ENCODE measurements around the gene ATP6AP2. TPM values are rescaled to one million over a fixed set of nuclear protein-coding genes. Genes with fewer than 3 reads are reported as not detected.

ATP6AP2 gene, protein sequence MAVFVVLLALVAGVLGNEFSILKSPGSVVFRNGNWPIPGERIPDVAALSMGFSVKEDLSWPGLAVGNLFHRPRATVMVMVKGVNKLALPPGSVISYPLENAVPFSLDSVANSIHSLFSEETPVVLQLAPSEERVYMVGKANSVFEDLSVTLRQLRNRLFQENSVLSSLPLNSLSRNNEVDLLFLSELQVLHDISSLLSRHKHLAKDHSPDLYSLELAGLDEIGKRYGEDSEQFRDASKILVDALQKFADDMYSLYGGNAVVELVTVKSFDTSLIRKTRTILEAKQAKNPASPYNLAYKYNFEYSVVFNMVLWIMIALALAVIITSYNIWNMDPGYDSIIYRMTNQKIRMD
- total RNA-seq: 10 to 100 TPM; 60.3 to 63.3 TPM

DNA sequence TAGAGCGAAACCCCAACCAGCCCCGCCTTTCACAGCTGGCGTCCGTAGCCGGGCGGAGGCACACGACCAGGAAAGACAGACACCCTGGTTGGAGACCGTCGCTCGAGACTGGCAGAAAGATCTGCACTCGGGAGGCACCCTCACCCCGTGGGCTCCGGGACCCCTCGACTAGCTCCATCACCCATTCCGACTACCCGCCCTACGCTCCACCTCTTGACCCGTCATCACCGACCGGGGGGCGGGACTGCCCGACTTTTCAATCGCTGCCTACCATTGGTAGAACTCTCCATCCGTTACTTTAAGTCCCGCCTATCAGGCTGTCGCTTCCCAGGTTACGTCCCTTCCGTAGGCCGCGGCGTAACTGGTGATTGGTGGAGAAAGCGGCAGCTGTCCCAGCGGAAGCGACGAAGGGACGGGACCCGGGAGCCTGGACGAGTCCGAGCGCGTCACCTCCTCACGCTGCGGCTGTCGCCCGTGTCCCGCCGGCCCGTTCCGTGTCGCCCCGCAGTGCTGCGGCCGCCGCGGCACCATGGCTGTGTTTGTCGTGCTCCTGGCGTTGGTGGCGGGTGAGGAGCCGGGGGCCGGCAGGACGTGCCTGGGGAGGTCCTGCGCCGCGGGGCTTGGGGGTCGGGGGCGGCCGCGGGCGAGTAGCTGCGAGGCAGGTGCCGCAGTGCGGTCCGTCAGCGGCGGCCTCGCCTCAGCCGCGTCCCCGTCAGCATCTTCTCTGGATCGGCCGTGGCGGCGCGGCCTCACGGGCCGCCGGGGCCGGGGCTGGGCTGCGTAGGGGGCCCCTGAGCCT, at the start of gene ATP6AP2:
Gene ATP6AP2 (plus strand): TSS at position 434 of the 799 bp plus-strand sequence. CDS start 96 bp downstream, at position 530.
- CTCF ChIA-PET: interaction anchor here (0.7 to 1.0 kb wide), 2 partner anchors 36 to 37 kb away, joined by 3 to 5 read pairs; no protein-coding TSS in a partner anchor
- POLR2A ChIA-PET: interaction anchor here (0.5 to 1.4 kb wide), 5 partner anchors 9 to 753 kb away, joined by 3 to 10 read pairs (median 4); partner anchors contain the start of gene USP9X

DNA sequence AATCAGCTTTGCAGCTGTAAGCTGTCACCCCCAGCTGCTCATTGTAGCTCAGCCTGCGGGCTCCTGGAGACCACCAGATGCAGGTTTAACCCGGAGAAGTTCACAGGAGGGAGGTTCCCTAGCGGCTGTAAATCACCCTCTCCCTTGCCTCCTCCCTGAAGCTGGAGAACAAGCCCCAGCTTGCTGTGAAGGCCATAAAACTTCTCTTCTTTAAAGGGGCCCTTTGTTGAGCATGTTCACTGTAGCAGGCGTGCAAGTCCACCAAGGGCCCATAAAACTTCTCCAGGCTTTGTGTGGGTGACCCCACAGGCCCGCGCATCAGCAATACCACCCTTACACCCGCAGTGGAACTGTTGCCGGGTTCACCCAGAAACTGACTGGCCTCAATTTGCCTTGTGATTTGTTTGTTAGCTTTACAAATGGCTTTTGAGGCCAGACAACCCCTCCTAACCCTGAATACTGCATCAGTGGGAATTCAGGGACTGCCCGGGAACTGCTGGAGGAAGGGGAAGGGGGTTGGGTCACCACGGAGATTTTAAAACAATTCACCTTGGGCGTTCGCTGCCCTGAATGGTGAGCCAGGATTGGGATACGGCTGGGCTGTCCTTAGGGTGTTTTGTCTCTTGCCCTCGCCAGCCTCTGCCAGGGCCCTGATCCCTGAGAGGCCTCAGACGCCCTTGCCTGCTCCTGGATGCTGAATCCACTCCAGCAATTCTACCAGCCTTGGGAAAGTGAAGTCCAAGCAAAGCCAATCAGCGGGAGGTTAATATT, 49.5 kb upstream of the ATP6AP2 start:
- CTCF ChIA-PET: interaction anchor here (0.6 kb wide), 1 partner anchor 1354 kb away, joined by 3 read pairs; no protein-coding TSS in a partner anchor
- POLR2A ChIA-PET: no interaction called here

DNA sequence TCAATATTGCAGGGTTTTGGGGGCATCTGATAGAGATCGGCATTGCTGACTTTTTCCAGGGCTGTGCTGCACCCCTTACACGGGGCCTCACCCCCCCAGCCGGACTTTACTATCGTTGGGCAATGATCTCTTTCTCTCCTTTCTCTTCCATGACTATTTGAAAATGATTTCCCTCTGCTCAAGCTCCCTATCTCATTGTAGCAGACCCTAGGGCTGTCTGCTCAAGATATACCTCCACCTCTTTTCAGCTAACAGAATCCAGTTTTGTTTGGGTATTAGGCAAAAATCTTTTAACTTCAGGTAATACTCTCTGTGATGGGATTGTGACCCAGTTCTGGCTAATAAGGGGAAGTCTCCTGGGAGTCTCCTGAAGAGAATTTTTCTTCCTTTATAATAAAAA, 43.5 kb upstream of the ATP6AP2 start:
- ChIA-PET POLR2A (no interaction called here), CTCF (no interaction called here)

DNA sequence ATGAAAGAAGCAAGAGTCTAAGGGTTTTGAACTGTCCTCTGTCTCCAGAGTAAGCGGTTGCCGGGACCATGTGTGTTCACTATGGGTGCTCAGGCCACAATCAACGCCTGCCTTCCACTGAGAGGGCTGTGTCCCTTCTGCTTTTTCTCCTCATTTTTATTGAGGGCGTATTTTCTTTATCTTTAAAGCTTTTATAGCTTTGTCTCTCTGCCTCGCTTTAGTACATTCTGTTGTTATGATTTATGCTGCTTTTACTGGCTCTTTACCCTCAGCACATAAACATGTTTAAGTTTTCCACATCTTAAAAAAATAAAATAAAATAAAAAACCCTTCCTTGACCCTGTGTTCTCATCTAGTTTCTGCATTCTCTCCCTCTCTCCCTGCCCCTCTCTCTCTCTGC, 42.4 kb upstream of the ATP6AP2 start:
- ChIA-PET POLR2A (no interaction called here), CTCF (interaction anchor here (1.3 kb wide), 1 partner anchor 36 kb away, joined by 6 read pairs; no protein-coding TSS in a partner anchor)

DNA sequence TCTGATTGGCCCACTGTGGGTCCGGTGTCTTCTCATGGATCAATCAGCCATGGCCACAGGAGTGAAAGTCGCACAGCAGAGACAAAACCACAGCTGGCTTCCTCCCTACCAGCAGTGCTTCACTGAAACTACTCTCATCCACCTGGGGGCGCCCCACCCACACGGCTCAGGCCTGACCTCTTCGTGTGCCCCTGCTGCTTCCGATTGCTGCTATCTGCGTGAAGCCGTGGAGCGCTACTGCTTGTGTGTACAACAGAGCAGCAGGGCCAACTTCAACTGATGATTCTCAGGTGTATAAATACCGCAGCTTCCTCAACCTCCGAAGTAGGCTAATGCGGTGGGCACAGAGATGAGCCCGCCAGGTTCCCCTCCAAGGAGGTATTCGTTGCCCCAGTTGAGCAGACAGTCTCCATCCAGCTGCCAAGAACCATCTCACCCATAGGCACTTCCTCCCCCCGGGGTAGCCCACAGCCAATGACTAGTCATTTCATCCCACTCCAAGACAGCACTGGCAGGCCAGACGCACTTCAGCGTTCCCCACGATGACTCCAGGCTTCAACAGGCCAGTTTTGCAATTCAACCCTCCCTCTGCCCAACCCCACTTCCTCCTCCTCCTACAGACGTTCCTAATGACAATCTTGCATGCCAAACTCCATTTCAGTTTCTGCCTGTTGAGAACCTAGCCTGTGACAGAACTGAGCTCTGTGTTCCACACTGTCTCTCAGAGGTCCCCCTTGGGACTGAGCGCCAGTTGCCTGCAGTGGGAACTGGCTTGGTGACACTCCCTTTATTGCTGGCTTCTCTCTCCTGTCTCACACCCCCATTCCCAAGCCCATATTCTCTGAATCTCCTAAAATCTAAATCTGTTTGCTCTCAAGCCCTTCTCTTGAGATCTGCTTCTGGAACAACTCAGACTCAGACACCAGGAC, 41.3 kb upstream of the ATP6AP2 start:
- POLR2A ChIA-PET: interaction anchor here (0.5 kb wide), 1 partner anchor 42 kb away, joined by 3 read pairs; no protein-coding TSS in a partner anchor
- CTCF ChIA-PET: interaction anchor here (0.8 to 1.3 kb wide), 3 partner anchors 9 to 255 kb away, joined by 3 to 6 read pairs (median 4); no protein-coding TSS in a partner anchor

DNA sequence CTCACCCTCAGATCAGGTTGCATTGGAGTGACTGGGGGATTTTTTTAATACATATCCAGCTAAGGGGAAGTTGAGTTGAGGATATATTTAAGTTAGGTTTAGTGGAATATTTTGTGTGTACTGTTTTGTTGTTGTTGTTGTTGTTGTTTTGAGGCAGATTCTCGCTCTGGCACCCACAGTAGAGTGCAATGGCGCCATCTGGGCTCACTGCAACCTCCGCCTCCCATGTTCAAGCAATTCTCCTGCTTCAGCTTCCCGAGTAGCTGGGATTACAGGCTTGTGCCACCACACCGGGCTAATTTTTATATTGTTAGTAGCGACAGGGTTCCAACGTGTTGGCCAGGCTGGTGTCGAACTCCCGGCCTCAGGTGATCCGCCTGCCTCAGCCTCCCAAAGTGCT, 38.6 kb upstream of the ATP6AP2 start:
- POLR2A ChIA-PET: no interaction called here
- CTCF ChIA-PET: no interaction called here

DNA sequence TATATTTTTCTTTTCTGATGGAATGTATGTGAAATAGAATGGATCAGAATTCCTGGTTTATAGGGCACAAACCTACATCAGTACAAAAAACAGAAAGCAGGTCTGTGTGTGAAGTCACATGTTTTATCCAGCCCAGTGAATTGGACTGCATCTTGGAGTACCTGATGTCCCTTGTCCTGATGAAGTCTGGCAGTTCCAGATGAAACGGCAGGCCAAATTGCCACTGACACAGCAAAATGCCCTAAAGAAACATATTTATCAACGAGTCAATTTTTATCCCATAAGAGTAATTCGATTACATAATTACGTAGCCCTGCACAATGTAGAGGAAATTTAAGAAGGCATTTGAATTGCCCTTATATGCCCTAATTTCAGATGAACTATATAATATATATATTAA, 37.8 kb upstream of the ATP6AP2 start:
- POLR2A ChIA-PET: no interaction called here
- CTCF ChIA-PET: interaction anchor here (0.9 to 1.7 kb wide), 3 partner anchors 8 to 250 kb away, joined by 3 to 5 read pairs (median 3); no protein-coding TSS in a partner anchor

DNA sequence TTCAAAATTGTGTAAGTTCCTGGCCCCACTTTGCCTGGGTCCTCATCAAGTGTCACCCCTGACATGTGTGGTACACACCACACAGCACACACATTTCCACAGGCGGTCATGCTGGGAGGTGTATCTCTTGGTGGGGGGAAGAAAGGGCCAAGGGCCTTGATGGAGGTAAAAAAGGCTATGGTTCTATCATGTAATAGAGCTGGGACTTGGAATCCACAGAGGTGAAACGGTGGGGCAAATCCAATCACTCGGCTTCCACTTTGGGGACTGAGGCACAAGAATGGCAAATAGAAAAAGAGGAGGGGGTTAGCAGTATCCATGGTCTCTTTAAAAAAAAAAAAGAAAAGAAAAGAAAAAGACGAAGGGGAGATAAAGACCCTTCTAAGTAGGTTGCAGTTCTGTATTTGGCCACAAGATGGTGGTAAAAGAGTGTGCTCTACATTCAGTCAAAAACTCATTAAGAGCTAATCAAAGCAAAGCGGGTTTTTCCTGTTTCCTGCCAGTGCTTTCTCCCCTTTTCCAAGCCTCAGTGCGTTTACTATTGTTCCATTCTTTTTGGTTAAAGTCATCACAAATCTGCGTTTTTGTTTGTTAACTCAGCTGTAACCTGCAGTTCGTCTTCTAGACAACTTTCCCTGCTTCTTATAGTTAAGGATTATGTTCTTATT, 37.0 kb upstream of the ATP6AP2 start:
- POLR2A ChIA-PET: no interaction called here
- CTCF ChIA-PET: interaction anchor here (0.6 to 1.8 kb wide), 14 partner anchors 9 to 251 kb away, joined by 3 to 7 read pairs (median 4); partner anchors contain the start of genes ATP6AP2 and CXorf38

DNA sequence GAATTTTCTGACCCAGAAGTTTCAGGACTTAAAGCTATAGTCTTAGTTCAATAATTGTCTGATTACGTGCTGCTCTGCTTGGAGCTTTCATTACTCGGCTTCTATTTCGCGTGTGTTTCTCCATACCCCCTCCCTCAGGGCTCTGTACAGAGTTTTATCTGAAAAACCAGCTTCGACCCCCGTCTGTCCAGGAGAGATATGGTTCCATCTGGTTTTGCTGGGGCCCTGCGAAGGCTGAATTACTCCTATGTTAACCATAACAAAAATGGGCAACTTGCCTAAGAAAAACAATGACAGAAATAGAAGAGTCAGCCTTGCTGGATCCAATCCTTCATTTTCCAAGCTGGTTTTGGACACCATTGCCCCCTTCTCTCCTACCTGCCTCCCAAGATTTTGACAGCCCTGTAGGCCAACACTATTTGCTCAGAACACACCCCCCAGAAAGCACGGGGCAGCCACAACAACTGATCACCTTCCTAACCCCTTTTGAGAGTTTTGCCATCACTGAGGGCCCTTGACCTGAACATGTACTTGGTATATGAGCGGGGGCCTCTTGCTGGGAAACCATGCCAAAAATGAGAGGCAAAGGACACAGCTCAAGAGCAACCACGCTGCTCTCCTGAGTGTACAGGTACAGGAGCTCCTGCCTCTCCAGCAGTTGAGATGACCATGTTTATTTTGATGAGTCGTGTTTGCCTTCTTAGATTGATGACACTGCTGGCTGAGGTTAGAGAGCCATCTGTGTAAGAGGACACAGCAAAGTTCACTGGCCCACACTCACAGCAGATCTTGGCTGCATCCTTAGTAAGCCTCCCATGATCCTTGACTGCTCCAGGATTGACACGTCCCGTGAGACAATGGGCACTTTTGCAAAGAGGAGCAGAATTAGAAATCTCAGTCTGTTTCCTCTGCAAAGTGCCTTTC, 36.2 kb upstream of the ATP6AP2 start:
- CTCF ChIA-PET: interaction anchor here (0.6 to 1.8 kb wide), 13 partner anchors 10 to 250 kb away, joined by 3 to 7 read pairs (median 4); partner anchors contain the start of genes ATP6AP2 and CXorf38
- POLR2A ChIA-PET: no interaction called here

DNA sequence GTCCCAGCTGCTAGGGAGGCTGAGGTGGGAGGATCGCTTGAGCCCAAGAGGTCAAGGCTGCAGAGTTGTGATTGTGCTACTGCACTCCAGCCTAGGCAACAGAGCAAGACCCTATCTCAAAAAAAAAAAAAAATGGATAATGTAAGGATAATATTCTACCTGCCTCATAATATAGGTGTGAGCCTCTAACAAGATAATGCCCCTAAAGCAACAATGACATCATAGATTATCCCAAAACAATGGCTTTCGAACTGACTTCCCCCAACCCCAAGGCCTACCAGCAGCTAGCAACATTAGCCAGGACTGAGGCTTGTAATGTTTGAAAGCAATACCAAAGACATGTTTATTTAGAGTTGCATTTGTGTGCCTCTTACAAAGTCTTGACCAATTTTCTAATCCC, 33.9 kb upstream of the ATP6AP2 start:
- ChIA-PET POLR2A (no interaction called here), CTCF (no interaction called here)

DNA sequence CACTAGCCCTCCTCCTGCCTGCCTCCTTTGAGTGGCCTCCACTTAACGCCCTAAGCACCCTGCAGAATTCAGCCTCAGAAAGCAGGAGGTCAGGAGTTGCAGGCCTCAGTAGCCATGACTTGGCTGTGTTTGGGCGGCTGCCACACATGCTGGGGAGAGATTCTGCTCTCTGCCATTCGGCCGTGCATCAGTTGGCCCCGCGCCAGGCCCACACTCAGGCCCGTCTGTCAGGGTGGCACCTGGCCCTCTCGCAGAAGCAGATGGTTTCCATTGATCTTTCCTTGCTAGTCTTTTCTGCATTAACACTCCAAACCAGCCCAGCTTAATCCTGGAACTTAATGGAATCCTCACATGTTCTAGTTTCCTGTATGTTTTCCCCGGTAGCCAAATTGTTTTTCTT, 30.7 kb upstream of the ATP6AP2 start:
- ChIA-PET POLR2A (no interaction called here), CTCF (no interaction called here)

DNA sequence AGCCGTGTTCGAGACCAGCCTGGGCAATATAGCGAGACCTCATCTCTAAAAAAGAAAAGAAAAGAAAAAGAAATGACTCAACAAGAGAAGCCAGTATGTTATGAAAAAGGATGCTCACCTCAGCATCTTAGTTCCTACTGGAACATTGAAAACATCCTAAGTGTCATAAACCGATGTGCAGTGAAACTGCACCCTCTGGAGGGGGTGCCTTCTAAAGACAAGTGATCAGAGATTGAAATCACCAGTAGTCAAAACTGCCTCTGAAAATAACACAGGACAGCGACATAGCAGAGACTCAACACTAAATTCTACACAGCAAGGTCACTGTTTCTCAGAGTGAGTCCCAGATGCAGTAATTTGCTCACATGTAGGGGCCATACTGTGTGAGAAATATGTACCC, 28.0 kb upstream of the ATP6AP2 start:
- POLR2A ChIA-PET: no interaction called here
- CTCF ChIA-PET: no interaction called here

DNA sequence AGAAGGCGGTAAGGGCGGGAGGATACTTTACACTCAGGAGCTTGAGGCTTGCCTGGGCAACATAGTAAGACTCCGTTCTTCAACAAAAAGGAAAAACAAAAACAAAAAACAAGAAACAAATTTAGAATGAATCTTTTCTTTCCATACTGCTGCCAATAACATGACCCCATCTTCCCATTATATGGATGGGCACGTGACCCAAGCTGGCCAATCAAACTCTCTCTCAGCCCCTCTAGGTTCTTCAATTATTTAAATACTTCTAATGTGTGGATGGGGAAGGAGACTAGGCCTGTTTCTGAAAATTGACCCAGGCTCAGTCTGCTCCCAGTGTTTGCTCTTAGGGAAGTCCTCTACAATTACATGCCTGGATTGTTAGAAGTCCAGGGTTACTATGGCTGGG, 22.2 kb upstream of the ATP6AP2 start:
- POLR2A ChIA-PET: no interaction called here
- CTCF ChIA-PET: no interaction called here

DNA sequence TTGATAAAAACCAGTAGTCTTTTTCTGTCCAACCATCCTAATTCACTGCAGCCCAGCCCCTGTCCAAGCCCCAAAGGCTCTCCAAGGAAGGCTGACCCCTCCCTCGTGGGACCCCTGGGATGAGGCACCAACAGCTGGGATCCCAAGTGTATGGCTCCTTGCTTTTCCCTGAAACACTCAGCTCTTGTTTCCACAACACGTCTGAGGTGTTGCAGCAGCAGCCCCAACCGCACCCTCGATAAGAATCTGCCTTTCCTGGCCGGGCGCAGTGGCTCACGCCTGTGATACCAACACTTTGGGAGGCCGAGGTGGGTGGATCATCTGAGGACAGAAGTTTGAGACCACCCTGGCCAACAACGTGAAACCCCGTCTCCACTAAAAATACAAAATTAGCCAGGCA, 17.0 kb upstream of the ATP6AP2 start:
- ChIA-PET POLR2A (no interaction called here), CTCF (no interaction called here)

DNA sequence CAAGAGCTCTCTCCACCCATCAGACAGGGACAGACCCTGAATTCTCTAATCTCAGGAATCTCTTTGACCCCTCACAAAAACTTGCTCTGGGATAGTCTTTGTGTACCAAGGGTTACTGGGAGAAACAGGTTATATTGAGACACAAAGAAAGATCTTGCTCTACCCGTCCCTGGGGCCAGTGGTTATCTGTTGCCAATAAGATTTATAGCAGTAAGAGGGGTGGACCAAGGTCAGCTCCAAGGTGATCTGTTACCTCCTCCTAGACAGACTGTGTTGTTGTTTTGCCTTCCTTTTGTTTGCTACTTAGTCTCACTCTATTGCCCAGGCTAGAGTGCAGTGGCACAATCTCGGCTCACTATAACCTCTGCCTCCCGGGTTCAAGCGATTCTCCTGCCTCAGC, 16.3 kb upstream of the ATP6AP2 start:
- ChIA-PET POLR2A (no interaction called here), CTCF (no interaction called here)

DNA sequence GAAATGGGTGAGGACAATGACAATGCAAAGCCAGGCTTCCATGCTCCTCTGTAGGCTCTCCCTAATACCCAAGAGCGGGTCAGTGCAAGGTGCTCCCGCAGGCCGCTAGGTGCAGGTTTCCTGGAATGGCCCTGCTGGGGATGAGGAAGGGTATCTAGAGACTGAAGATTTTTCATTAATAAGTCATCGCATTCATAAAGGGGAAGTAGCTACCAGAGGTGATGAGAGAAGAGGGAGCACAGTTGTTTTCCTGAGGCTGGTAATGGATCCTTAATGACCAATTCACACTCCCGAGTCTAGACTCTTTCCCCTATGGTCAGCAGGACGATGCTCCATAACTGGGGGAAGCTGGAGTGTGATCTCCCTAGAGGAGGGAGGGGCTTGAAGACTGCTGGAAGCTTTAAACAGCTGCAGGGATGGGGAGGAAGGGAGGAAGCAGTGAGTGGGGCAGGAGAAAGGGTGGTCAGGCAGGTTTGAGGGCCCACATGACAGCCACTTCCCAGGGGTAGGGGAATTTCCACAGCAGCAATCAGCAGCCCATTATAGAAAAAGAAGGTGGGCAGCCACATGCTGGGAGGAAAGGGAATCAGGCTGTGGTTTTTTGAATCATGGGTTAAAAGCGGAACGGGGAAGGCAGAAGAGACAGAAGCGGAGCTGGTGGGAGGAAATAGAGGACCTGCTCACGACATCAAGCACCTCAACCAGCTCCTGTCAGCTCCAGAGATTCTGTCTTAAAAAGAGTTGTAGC, 10.2 kb upstream of the ATP6AP2 start:
- ChIA-PET POLR2A (interaction anchor here (1.3 kb wide), 1 partner anchor 19 kb away, joined by 3 read pairs; no protein-coding TSS in a partner anchor), CTCF (no interaction called here)
